Activated T-cell treated with anti-CD3 and anti-CD28 coated beads for 1 hour (primary cell): Measurements from ENCODE around the gene GLO1.
A peak's percentile ranks its signal among the peaks of the same experiment; 100 is the strongest.

Source experiments
- DNase-seq: peaks from one replicate; pipeline ENCODE4 v3.0.0-alpha.2; 2020; ENCODE audit warnings: low read depth

Gene GLO1

GRCh38 chr6:38702558-38703397 is at the start of gene GLO1:
TSS of gene GLO1 (minus strand) at chr6:38703145. CDS start at chr6:38703054, 91 bp downstream.
- peak; percentile 88 for DNase-seq

- no peak for DNase-seq
Observed at GRCh38 chr6:38750968-38751615, 48.1 kb upstream of the GLO1 start.

- DNase-seq, result no peak
Observed at GRCh38 chr6:38749473-38749872, 46.5 kb upstream of the GLO1 start.

GRCh38 chr6:38739532-38739931 is 36.6 kb upstream of the GLO1 start:
- DNase-seq, result no peak

DNA sequence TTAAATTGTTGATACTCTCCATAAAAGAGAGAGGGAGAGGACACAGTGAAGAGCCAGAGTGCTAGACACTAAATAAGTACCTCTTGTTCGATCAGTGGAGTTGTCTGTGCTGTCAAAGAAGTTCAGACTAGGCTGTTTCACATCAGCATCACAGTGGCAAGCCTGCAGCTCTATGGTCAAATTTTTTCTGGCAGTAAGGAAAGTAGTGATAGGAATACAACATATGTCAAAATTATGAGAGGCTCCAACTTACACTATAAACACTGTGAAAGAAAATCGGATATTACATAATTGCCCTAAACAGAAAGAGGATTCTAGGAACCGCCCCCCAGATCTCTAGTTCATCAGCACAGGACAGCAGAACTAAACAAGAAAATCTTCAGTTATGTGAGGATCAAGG is 35.3 kb upstream of the GLO1 start:
- no peak for DNase-seq

DNA sequence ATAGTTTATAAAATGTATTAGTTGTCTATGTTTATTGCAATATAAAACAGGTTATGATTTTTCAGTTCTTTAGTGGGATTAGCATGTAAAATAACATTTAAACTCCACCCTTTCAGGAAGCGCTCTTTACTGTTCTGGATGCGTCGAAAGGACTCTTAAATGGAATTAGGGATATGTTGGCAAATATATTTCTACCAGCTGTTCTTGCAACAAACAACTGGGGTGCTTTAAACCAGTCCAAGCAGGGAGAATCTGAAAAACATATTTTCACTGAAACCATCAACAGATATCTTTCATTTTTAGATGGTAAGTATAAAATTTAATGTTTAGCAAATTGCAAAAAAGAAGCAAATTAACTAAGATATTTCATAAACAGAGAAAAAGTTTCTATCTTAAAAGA is 34.0 kb upstream of the GLO1 start:
- DNase-seq, result no peak

- no peak for DNase-seq
Observed at GRCh38 chr6:38730140-38730862, 27.4 kb upstream of the GLO1 start.

GRCh38 chr6:38728203-38728602 is 25.3 kb upstream of the GLO1 start:
- DNase-seq, result no peak

- no peak for DNase-seq
Observed at GRCh38 chr6:38725414-38726183, 22.7 kb upstream of the GLO1 start.

- no peak for DNase-seq
Observed at GRCh38 chr6:38724343-38724742, 21.4 kb upstream of the GLO1 start.

DNA sequence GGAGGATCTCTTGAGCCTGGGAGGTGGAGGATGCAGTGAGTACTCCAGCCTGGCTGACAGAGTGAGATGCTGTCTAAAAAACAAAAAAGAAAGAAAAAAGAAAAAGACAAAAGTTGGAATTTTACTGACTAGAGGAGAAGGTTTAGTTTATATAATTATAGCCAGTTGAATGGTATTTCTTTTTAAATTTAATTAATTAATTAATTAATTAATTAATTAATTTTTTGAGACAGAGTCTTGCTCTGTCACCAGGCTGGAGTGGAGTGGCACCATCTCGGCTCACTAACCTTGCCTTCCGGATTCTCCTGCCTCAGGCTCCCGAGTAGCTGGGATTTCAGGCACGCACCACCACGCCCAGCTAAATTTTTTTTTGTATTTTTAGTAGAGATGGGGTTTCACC is 20.8 kb upstream of the GLO1 start:
- no peak for DNase-seq

DNA sequence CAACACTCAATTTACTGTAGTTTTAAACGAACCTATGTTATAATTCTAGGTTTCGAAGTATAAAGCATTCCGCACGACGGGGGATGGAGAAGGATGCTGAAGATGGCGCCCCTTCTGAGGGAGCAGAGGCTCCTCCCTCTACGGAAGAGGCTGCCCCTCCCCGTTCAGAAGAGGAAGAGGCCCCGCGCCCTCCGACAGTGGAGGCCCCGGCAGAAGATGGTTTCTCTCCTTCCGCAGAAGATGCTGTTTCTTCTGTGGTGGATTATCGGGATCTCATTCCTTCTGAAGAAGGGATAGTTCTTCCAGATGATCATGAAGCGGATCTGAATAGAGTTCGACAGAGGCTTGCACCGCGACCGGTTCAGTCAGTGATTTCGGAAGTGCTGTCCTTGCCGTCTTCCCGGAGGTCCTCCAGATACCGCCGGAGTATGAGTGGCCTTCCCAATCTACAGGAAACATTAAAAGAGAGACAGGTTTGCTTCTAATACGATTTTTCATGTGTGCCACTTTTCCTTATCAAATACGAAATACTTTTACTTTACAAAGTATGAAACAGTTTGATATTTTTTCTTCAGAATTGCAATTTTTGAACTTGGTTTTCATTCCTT is 19.9 kb upstream of the GLO1 start:
- no peak for DNase-seq

DNA sequence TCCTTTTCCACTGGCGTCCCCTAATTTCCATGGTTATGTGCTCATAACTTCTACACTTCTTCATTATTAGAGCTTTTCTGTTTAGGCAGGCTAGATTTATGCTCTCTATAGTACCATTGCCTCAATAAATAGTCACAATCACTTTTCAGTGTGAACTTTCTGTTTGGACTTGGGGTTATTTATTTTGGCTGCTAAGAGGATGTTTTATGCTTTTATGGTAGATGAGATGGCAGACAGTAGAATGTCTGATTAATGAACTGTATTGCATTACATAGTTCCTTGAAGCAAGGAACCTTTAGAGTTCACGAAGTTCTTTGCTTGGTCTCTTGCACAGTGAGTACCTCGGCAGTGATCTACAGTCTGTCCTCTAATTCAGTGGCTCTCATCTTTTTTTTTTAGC is 19.1 kb upstream of the GLO1 start:
- DNase-seq, result no peak

- no peak for DNase-seq
Observed at GRCh38 chr6:38720295-38720694, 17.4 kb upstream of the GLO1 start.

GRCh38 chr6:38719358-38719757 is 16.4 kb upstream of the GLO1 start:
- DNase-seq, result no peak

DNA sequence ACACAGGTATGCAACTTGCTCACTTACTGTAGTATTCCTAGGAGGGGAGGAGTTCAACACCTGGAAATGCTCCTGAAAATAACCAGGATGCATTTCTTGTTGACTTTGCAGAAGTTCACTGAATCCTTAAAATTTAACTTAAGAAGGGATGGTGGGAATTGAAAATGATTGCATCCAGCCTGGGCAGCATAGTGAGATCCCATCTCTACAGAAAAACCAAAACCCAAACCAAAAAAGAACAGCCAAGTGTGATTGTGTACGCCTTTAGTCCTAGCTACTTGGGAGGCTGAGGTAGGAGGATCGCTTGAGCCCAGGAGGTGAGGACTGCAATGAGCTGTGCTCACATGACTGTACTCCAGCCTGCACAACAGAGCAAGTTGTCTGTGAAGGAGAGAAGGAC is 13.9 kb upstream of the GLO1 start:
- no peak for DNase-seq

GRCh38 chr6:38715016-38715689 is 12.2 kb upstream of the GLO1 start, which contains the start of gene DNAH8:
TSS of gene DNAH8 (plus strand) at chr6:38715311. CDS start at chr6:38722810, 7,499 bp downstream.
- DNase-seq, result no peak

GRCh38 chr6:38714239-38715015 is 11.5 kb upstream of the GLO1 start:
- no peak for DNase-seq

DNA sequence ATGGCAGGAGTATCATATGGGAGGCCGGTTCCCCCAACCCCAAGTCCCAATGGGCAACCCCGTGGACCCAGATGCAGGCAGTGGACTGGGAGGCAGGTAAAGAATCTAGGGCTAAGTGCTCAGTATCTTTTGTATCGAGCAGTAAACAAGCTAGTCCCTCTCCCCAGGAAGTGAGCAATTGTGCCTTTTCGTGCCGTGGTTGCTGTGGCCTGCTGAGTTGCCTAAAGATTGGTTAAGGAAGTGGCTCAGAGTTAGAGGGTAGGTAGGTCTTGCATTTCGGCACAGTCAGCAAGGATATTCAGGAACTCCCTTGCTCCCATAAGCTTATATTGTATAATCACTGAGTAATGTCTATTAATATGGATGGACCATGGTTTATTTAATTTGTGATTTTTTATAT is 10.9 kb upstream of the GLO1 start:
- no peak for DNase-seq

GRCh38 chr6:38708496-38708895 is 5.6 kb upstream of the GLO1 start:
- no peak for DNase-seq
